ENCODE results near the gene EVX2.

- TF ChIP-seq, protein P1, sequence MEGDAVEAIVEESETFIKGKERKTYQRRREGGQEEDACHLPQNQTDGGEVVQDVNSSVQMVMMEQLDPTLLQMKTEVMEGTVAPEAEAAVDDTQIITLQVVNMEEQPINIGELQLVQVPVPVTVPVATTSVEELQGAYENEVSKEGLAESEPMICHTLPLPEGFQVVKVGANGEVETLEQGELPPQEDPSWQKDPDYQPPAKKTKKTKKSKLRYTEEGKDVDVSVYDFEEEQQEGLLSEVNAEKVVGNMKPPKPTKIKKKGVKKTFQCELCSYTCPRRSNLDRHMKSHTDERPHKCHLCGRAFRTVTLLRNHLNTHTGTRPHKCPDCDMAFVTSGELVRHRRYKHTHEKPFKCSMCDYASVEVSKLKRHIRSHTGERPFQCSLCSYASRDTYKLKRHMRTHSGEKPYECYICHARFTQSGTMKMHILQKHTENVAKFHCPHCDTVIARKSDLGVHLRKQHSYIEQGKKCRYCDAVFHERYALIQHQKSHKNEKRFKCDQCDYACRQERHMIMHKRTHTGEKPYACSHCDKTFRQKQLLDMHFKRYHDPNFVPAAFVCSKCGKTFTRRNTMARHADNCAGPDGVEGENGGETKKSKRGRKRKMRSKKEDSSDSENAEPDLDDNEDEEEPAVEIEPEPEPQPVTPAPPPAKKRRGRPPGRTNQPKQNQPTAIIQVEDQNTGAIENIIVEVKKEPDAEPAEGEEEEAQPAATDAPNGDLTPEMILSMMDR (IDR thresholded peaks at IDR 0.05): no peak
- no peak for TF ChIP-seq POLR2AphosphoS5 (IDR thresholded peaks at IDR 0.05)
Observed at GRCh38 chr2:176101216-176101830, 17.6 kb upstream of the EVX2 start.
